Measurements from ENCODE around the gene UGT2B15. TPM values are rescaled to one million over a fixed set of nuclear protein-coding genes. Genes with fewer than 3 reads are reported as not detected.
"Not testable (repeated sequence)": the region's sequence is repeated elsewhere in the genome, so short reads cannot be mapped to it uniquely, and the experiment has no call there.

UGT2B15 gene
- total RNA-seq, 2 donors from 2014 or later = not detected

DNA sequence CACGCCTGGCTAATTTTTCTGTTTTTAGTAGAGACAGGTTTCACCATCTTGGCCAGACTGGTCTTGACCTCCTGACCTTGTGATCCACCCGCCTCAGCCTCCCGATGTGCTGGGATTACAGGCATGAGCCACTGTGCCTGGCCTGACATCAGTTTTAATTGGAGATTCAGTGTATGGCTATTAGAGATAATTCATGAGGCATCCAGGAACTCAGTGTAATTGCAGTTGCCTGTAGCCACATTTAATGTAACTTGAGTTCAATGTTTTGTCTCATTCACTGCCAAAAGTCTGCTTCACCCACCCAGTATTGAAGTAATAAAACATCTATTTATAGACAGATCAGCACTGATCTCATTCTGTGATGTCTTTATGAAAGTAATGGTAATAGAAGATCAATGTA, 5.7 kb downstream of the UGT2B15 start:
- H3K36me3 Mint-ChIP-seq; H3K9me3 Mint-ChIP-seq; ATAC-seq; DNase-seq (ENCODE audit: low spot score in 2 of 2); H3K27ac Mint-ChIP-seq: not testable (repeated sequence)

DNA sequence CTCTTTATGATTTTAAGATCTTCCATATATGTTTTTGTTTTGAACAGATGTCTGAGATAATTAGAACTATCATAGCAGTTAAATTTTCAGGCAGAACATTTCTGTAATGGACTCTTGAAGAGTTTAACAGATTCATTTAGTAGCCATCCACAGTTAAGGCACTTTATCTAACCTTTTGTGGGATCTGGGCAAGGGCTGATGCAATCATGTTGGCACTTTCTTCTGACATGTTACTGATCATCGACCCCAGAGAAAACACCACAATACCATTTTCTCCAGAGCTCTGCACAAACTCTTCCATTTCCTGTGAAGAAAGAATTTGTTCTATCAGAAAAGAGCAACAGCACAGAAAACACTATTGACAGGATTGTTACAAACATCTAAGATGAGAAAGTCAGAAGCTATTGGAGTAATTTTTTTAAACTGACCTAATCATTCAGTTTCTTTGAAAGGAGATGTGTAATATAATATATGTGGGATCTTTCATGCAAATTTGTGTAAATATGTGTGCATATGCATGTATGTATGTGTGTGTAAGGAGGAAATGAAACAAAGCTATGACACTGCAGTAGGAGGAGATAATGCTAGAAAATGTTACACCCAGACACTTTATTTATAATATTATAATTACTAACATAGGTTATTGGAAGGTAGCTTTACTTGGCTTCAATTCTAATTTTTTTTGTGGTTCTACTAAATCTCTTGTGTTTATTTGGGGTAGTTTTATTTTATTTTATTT, 7.4 kb downstream of the UGT2B15 start:
- not testable (repeated sequence) for H3K36me3 Mint-ChIP-seq; H3K9me3 Mint-ChIP-seq; DNase-seq (ENCODE audit: low spot score in 2 of 2); H3K27ac Mint-ChIP-seq; ATAC-seq

DNA sequence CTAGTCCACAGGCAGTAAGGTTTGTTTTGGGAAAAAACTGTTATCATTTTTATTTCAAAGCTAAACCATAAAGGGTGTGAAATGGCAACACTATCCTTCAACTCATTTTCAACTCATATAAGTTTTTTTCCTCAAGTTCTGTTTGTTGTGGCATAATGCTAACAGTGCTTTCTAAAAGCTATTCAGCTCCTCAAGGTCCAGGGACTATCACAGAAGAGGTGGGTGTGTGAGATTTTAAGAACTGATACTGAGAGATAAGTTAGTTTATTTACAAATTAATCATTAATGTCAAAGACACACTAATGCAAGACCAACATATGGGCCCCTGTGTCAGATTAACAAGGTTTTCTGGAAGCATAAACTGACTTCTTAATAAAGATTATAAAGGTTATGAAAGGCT, 11.8 kb downstream of the UGT2B15 start:
- no peak for ATAC-seq
- DNase-seq (ENCODE audit: low spot score in 2 of 2) = no peak
- Mint-ChIP-seq H3K36me3 (no peaks in the 10 kb centered on the region), H3K9me3 (no peaks in the 10 kb centered on the region), H3K27ac (no peak overlapping the region)

DNA sequence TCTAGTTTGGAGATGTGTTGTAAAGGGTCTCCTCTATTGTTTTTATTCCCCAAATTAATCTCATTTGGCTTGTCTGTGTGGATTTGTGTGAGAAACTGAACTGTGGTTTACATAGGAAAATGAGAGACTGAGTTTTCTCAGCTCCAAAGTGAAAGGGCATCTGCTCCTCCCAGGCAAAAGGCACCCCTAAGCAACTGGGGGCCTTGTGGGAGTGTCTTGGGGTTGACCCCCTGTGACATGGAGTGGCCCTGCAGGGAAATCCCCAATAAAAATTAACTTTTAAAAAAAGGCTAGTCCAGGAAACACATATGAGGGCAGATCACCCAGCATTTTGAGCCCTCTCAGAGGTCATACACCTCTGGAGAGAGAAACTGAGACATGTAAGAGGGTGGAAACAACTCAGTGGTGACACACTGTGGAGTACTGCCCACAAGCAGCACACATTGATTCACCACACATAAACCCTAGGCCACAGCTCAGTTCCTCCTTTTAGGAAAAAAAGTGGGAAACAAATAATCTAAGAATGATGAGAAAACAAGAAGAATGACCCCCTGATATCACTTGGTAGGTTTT, 13.3 kb downstream of the UGT2B15 start:
- not testable (repeated sequence) for H3K36me3 Mint-ChIP-seq, H3K27ac Mint-ChIP-seq

DNA sequence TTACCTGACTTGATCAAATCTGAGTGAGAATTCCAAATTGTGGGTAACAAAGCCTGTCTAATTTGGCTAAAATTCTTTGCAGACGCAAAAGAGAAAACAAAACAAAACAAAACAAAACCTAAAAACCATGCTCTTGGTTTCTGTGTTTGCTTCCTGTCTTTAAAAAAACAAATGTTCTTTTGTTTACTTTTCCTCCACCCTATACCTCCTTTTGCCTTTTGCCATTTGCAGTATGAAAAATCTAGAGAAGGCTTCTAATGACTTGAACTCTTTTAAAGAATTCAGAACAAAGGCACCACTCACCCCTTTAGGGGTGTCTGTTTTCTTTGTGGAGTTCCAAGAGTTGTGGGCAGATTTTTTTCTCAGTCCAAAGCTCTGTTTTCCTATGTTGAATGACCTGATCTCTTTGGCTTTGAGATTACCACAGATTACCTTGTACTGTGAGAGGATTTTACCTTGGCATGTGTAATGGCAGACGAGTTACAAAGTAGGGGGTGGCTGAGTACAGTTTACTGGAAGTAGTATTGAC, 13.9 kb downstream of the UGT2B15 start:
- H3K9me3 Mint-ChIP-seq; H3K36me3 Mint-ChIP-seq; DNase-seq (ENCODE audit: low spot score in 2 of 2): not testable (repeated sequence)

More for the DNA sequence above, 13.3 kb downstream of the UGT2B15 start:
- ATAC-seq; DNase-seq (ENCODE audit: low spot score in 2 of 2); H3K9me3 Mint-ChIP-seq: not testable (repeated sequence)

DNA sequence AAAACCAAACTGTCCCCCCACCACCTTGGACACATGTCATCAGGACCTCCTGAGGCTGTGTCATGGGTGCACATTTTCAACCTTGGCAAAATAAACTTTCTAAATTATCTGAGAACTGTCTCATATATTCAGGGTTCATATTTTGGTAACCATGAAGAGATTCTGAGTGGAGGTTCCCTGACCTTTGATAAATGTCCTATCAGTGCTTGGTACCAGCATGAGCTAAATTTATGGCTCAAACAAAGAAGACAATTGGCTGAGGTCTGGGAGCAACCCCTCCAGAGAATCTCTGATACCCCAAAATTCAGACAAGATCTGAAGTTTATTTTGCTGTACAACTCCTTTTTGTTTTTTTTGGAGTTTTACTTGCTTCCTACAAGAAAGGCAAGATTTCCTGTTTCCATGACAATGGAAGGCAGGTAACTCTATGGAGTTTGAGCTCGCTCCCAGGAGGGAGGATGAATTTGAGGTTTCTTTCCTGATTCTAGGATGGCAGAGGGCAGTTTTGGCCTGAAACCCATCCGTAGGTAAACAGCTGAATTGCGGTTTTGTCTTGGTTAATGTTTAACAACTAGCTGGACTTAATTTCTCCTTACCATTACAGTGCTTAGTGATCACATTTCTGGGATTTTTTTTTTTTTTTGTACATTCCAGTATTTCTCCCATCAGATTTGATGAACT, 14.5 kb downstream of the UGT2B15 start:
- Mint-ChIP-seq H3K36me3 (no peaks in the 10 kb centered on the region), H3K27ac (no peak overlapping the region), H3K9me3 (no peaks in the 10 kb centered on the region)
- DNase-seq (ENCODE audit: low spot score in 2 of 2) = no peak
- ATAC-seq = no peak

More for the DNA sequence above, 13.9 kb downstream of the UGT2B15 start:
- H3K27ac Mint-ChIP-seq, ATAC-seq: not testable (repeated sequence)

DNA sequence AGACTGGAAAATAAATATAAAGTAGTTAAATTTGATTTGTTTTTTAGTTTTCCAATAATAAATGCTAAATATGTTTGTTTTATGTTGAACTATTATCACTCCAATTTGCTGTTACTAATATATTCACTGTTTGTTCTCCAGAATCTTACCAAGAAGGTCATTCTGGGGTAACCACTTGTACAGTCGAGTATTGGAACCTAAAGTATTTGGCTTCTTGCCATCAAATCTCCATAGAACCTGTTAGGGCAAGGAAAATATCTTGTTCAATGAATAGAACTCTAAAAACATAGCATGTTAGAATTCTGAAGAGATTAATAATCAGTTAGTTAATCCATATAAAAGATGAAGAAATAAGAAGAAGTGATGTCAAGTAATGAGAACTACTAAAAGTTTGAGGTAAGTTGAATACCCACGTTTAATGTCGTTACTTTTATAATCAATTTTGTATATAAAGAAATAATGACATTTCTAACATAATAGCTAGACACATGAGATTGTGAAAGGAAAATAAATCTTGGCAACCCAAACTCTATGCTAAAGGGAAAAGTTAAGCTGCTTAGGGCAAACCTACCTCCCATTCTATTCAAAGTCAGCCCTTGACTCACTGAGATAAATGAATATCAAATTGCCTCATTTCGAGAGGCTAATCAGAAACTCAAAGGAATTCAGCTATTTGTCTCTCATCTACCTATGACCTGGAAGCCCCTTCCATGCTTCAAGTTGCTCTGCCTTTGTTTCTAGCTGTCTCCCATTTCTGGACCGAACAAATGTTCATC, 15.3 kb downstream of the UGT2B15 start:
- Mint-ChIP-seq H3K27ac (no peak overlapping the region), H3K36me3 (no peaks in the 10 kb centered on the region), H3K9me3 (no peaks in the 10 kb centered on the region)
- ATAC-seq (no peak), DNase-seq (ENCODE audit: low spot score in 2 of 2) (no peak)

DNA sequence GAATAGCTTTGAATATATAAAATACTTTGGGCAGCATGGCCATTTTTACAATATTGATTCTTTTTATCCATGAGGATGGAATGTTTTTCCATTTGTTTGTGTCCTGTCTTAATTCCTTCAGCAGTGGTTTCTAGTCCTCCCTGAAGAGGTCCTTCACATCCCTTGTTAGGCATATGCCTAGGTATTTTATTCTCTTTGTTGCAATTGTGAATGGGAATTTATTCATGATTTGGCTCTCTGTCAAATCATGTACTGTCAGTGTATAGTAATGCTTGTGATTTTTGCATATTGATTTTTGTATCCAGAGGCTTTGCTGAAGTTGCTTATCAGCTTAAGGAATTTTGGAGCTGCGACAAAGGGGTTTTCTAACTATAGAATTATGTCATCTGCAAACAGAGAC, 18.5 kb downstream of the UGT2B15 start:
- DNase-seq (ENCODE audit: low spot score in 2 of 2) = no peak
- Mint-ChIP-seq H3K9me3 (no peaks in the 10 kb centered on the region), H3K36me3 (no peaks in the 10 kb centered on the region), H3K27ac (no peak overlapping the region)
- no peak for ATAC-seq

DNA sequence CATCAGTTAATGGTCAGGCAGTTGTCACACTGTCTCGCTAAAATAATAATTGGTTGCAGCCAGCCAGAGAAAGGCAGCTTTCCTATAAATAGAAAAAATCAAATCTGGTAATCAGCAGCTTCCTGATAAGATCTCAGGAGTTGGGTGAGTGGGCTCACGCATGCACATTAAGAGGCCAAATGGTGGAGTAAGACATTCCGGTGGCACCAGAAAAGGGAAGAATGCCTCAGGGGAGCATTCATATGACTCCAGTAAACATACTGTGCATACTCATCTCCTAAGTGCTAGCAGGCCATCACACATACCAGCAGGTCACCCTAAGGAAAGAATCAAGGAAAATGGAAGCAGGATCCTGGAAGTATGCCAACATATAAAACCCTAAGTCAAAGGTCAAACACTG, 40.1 kb downstream of the UGT2B15 start:
- DNase-seq (ENCODE audit: low spot score in 2 of 2) = no peak
- ATAC-seq = no peak
- Mint-ChIP-seq H3K9me3 (no peaks in the 10 kb centered on the region), H3K36me3 (no peaks in the 10 kb centered on the region), H3K27ac (no peak overlapping the region)

DNA sequence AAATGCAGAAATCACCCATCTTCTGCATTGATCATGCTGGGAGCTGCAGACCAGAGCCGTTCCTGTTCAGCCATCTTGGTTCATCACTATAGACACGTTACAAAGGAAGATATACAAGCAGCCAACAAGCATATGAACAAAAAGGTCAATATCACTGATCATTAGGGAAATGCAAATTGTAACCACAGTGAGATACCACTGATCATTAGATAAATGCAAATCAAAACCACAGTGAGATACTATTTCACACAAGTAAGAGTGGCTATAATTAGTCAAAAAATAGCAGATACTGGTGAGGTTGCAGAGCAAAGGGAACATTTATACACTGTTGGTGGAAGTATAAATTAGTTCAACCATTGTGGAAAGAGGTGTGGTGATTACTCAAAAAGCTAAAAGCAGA, 47.7 kb downstream of the UGT2B15 start:
- ATAC-seq; H3K36me3 Mint-ChIP-seq; H3K27ac Mint-ChIP-seq; H3K9me3 Mint-ChIP-seq; DNase-seq (ENCODE audit: low spot score in 2 of 2): not testable (repeated sequence)

DNA sequence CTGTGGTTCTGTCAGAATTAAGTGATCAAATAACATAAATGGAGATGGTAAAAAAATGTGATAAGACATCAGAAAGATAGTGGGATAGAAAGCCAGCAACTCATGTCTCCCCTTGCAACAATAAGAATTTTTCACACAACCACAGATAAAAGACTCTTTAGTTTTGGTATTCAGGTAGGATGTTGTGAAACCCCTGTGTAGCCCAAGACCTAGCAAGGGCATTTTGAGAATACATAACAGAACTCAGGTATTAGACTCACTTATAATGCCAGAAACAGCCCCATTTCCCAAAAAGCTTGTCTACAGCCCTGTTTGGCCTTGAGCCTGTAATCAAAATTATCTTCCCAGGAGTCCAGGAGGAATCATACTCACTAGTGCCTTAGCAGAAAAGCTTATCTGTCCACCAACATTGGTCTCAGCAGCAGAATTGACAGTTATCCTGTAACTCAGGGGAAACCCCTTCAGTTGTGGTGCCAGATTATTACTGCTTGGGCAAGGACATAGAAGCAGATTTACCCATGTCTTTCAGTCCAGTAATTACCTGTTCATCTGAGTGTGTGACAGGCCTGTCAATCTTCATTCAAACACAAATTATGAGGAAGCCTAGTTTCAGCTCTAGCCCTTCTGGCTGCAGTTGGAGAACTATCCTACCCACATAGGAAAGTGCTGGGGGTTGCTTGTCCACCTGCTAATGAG, 53.3 kb downstream of the UGT2B15 start:
- Mint-ChIP-seq H3K27ac (no peak overlapping the region), H3K36me3 (no peaks in the 10 kb centered on the region), H3K9me3 (no peaks in the 10 kb centered on the region)
- no peak for ATAC-seq
- DNase-seq (ENCODE audit: low spot score in 2 of 2) = no peak

DNA sequence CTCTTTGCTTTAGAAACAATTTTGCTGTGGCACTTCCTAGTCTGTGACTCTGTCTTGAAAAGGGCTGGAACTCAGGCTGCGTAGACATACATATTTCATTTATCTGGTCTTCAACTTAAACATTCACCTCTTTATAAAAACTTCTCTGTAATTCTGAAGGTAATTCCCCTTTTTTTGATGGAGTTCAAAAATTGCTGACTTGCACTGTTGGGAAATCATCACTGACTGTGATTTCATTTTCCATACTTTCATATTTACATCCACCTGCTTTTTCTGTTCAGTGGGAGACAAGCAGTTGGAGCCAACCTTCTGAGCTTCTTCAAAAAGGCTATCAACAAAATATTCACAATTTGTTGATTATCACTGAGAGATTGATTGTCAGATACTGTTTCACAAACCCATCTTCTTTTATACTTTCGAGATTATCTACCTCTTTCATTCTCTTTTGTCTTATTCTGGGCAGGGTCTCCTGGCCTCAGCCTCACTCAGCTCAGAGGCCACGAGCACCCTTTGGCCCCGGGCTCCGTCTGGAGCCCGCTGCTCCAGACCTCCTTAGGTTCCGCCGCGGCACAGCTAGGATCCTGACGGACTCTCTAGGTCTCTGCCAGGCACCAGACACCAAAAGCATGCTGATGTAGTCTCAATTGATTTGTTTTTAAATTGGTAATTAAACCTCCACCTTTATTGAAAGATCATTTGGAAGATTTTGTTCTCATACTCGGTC, 54.6 kb downstream of the UGT2B15 start:
- Mint-ChIP-seq H3K27ac (no peak overlapping the region), H3K9me3 (no peaks in the 10 kb centered on the region), H3K36me3 (no peaks in the 10 kb centered on the region)
- DNase-seq (ENCODE audit: low spot score in 2 of 2) (no peak), ATAC-seq (no peak)

DNA sequence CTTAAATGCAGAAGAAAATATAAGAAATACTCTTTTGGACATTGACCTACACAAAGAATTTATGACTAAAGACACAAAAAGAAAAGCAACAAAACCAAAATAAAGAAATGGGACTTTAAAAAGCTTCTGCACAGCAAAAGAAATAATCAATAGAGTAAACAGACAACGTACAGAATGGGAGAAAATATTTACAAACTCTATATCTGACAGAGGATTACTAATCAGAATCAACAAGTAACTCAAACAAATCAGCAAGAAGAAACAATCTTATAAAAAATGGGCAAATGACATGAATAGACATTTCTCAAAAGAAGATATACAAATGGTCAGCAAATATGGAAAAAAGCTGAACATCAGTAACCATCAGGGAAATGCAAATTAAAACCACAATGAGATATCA, 56.7 kb downstream of the UGT2B15 start:
- H3K36me3 Mint-ChIP-seq = peaks cover 0 to 4% of the 10 kb centered on the region in 2 donors
- DNase-seq (ENCODE audit: low spot score in 2 of 2) (no peak), ATAC-seq (no peak)
- H3K9me3 Mint-ChIP-seq = no peaks in the 10 kb centered on the region
- no peak overlapping the region for H3K27ac Mint-ChIP-seq

DNA sequence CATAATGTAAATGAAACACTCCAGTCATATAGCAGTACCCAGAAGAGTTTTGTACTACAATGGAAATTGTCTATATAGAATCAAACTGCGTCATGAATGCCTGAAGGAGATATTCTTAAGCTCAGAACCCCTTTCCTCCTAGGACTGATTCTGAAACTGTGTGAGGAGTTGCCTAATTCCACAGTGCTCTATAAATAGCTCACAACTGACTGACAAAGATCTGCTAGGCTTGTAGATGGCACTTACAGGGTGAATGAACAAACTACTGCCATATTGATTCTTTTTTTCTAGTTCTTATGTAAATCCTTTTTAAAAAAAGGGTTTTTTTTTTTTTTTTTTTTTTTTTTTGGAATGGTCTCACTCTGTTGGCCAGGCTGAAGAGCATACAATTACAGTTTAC, 64.2 kb downstream of the UGT2B15 start:
- peaks cover 0 to 5% of the 10 kb centered on the region in 2 donors for H3K36me3 Mint-ChIP-seq
- DNase-seq (ENCODE audit: low spot score in 2 of 2) (no peak), ATAC-seq (no peak)
- no peaks in the 10 kb centered on the region for H3K9me3 Mint-ChIP-seq
- H3K27ac Mint-ChIP-seq = no peak overlapping the region

DNA sequence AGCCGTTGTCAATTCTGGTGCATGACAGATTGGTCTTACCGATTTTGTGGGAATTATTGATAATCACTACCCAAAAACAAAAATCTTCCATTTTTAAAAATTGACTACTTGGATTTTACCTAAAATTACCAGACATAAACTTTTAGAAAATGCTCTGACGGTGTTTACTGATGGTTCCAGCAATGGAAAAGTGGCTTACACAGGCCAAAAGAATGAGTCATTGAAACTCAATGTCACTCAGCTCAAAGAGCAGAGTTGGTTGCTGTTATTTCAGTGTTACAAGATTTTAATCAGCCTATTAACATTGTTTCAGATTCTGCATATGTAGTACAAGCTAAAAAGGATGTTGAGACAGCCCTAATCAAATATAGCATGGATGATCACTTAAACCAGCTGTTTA, 71.3 kb downstream of the UGT2B15 start:
- no peaks in the 10 kb centered on the region for H3K36me3 Mint-ChIP-seq
- peaks cover 0 to 3% of the 10 kb centered on the region in 2 donors for H3K9me3 Mint-ChIP-seq
- no peak for DNase-seq (ENCODE audit: low spot score in 2 of 2)
- no peak for ATAC-seq
- no peak overlapping the region for H3K27ac Mint-ChIP-seq

DNA sequence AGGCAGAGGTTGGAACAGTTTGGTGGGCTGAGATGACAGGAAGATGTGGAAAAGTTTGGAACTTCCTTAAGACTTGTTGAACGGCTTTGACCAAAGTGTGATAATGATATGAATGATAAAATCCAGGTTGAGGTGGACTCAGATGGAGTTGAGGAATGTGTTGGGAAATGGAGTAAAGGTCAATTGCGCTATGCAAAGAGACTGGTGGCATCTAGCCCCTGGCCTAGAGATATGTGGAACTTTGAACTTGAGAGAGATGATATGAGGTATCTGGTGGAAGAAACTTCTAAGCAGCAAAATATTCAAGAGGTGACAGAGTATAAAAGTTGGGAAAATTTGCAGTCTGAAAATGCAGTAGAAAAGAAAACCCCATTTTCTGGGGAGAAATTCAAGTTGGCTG, 73.0 kb downstream of the UGT2B15 start:
- no peak for DNase-seq (ENCODE audit: low spot score in 2 of 2)
- Mint-ChIP-seq H3K27ac (no peak overlapping the region), H3K9me3 (peaks cover 0 to 3% of the 10 kb centered on the region in 2 donors), H3K36me3 (no peaks in the 10 kb centered on the region)
- no peak for ATAC-seq

Data from activated naive CD4-positive, alpha-beta T cell treated with anti-CD3 and anti-CD28 coated beads, Interleukin-2, amount 50 U/mL, for 72 hours (primary cell).